Kidney (tissue), 14 donors: ENCODE measurements around the gene BAG5. TPM values are rescaled to one million over a fixed set of nuclear protein-coding genes. Genes with fewer than 3 reads are reported as not detected.

Experiments used
- DNase-seq, 5 donors: peaks; one replicate each; pipeline ENCODE4 v3.0.0-alpha.2; 2013 to 2020
- FAIRE-seq: peaks from 2 replicates; lab custom pipeline; 2012; peaks lifted over from hg19 to GRCh38; lab: Jason Lieb, UNC
- H3K27ac ChIP-seq, 2 donors: one replicate each; pipeline ENCODE4 v1.7.0; 2013; ENCODE audit warnings: low read depth in 2 of 2, low read length in 2 of 2, inconsistent platforms in 1 of 2
- H3K27me3 ChIP-seq: one replicate; pipeline ENCODE4 v1.7.1; 2013; ENCODE audit warnings: low read length, inconsistent platforms; ENCODE audit not compliant: control insufficient read depth, insufficient read depth
- H3K36me3 ChIP-seq, 3 donors: one replicate each; pipeline versions ENCODE4 v1.7.0 to v1.7.1; 2013; ENCODE audit warnings: low read length in 3 of 3, control low read depth in 1 of 3, inconsistent platforms in 1 of 3; ENCODE audit not compliant: insufficient read depth in 3 of 3, control insufficient read depth in 2 of 3
- H3K4me1 ChIP-seq, 3 donors: one replicate each; pipeline versions ENCODE4 v1.7.0 to v1.7.1; 2013; ENCODE audit warnings: low read length in 3 of 3, inconsistent platforms in 1 of 3, low read depth in 1 of 3; ENCODE audit not compliant: control insufficient read depth in 2 of 3, insufficient read depth in 2 of 3
- H3K4me3 ChIP-seq, 3 donors: one replicate each; pipeline versions ENCODE4 v1.7.0 to v1.8.1; 2013; ENCODE audit warnings: low read length in 3 of 3, control low read depth in 1 of 3, inconsistent platforms in 1 of 3
- H3K9ac ChIP-seq, 3 donors: one replicate each; pipeline versions ENCODE4 v1.7.0 to v1.7.1; 2013; ENCODE audit warnings: low read length in 3 of 3, control low read depth in 1 of 3, inconsistent platforms in 1 of 3
- H3K9me3 ChIP-seq, 3 donors: one replicate each; pipeline versions ENCODE4 v1.7.0 to v1.7.1; 2013; ENCODE audit warnings: low read length in 3 of 3, control low read depth in 1 of 3, inconsistent platforms in 1 of 3; ENCODE audit not compliant: control insufficient read depth in 2 of 3, insufficient read depth in 1 of 3
- intact Hi-C: fragments of 100-400 bp; cut with DNase I; formaldehyde crosslinking; loops from one replicate; pipeline ENCODE4 v1.11.1; 2022
- polyA plus RNA-seq: library from polyadenylated mRNA; stranded (reverse); fragments of 350-450 nt; fragmentation: Illumina TruSeq; extraction: RNeasy Lipid Tissue Mini Kit (QIAGEN cat#74804); gene quantifications from one replicate; pipeline ENCODE4 v1.2.3, GENCODE V29; 2014; ENCODE audit warnings: low read depth, low replicate concordance; ENCODE audit not compliant: insufficient read depth
- total RNA-seq: library from RNA; stranded (reverse); fragmentation: NEBNext Ultra II Directional; extraction: Animal tissue kit (Norgen Biotek cat#: 25700); gene quantifications from one replicate; pipeline ENCODE4 v1.2.1, GENCODE V29; 2021
- TF ChIP-seq, protein P1 (sequence below): IDR thresholded peaks from 3 replicates; pipeline ENCODE4 v1.5.1; 2012; ENCODE audit warnings: mild to moderate bottlenecking, moderate library complexity, borderline replicate concordance; ENCODE audit not compliant: insufficient read depth; ENCODE audit errors: extremely low read depth
- donor health status: control.
- donor health status: control.
- donor health status: control.
- donor health status: control.
- donor health status: control.
- donor health status: DM: yes; HTN: yes; CAD: no.
- donor health status: Normal renal cell carcinoma (clear cell type).

BAG5 gene
- total and polyA plus RNA-seq, 2 donors from 2014 or later: 17.1 to 64.5 TPM

DNA sequence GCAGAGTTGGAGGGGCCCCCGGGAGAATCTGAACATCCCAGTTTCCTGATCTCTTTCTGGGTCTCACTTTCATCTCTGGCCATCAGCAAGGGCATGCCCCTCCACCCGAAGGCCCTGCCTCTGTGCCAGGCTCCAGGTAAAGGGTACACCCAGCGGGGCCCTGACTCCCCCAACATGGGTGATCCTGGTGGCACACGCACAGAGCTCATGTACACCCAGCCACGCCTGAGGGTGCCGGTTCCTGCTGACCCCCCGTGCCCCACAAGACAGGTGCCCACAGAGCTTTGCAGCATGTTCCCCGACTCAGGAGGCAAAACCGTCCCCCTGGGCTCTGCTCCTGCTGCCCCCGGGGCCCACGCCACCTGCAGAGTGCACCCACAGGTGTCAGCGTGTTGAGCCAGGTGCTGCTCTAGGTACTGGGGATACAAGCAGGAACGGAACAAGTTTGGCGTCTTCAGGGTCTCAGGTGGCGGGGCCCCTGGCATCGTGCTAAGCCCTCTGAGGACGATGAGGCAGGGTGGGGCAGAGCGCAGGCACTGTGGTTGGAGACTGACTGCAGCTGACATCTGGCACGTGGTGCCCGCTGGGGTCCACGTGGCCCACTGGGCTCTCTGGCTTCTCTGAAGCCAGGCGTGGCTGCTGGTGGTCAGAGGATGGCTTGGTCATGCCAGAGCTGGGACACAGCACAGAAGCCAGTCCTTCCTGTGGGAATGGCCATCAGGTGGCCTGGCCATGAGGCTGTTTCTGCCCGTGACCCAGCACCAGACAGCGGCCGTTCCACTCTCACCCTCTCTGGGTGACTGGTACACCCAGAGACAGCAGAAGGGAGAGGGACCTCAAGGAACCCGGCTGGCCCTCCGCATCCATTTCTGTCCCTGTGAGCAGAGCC is 13.8 kb downstream of the BAG5 start:
- DNase-seq: peak in 1 of 5 donors; percentile 75
- H3K27ac ChIP-seq: no peak overlapping the region
- H3K9ac ChIP-seq: no peak overlapping the region

DNA sequence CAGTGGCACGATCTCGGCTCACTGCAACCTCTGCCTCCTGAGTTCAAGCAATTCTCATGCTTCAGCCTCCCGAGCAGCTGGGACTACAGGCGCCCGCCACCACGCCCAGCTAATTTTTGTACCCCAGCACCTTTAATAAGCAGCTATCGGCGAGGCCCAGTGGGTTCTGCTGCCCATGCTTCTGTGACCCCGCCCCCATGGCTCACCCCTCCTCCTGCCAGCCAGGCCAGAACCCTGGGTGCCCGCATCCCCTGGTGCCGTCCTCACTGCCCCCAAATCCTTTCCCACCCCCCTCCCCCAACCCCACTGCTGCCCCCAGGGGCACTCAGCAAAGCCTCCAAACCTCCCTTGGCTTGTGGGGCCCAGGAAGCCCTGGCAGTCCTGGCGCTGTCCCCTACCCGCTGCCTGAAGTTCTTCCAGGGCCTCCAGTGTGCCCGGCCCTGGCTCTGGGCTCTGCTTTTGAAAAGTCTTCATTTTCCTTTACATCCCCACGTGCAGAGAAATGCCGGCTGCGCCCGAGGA is 14.5 kb downstream of the BAG5 start:
- Histone ChIP-seq H3K9ac (no peak overlapping the region), H3K27me3 (no peaks in the 10 kb centered on the region), H3K36me3 (no peaks in the 10 kb centered on the region), H3K4me1 (peaks cover 0 to 15% (median 0%) of the 10 kb centered on the region in 3 donors), H3K4me3 (no peak overlapping the region), H3K27ac (no peak overlapping the region), H3K9me3 (no peaks in the 10 kb centered on the region)
- TF ChIP-seq, protein P1, sequence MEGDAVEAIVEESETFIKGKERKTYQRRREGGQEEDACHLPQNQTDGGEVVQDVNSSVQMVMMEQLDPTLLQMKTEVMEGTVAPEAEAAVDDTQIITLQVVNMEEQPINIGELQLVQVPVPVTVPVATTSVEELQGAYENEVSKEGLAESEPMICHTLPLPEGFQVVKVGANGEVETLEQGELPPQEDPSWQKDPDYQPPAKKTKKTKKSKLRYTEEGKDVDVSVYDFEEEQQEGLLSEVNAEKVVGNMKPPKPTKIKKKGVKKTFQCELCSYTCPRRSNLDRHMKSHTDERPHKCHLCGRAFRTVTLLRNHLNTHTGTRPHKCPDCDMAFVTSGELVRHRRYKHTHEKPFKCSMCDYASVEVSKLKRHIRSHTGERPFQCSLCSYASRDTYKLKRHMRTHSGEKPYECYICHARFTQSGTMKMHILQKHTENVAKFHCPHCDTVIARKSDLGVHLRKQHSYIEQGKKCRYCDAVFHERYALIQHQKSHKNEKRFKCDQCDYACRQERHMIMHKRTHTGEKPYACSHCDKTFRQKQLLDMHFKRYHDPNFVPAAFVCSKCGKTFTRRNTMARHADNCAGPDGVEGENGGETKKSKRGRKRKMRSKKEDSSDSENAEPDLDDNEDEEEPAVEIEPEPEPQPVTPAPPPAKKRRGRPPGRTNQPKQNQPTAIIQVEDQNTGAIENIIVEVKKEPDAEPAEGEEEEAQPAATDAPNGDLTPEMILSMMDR: no peak
- intact Hi-C loops: no loop called here
- FAIRE-seq (no peak), DNase-seq (peak in 2 of 5 donors; percentile 52 to 56)

More for the DNA sequence above, 13.8 kb downstream of the BAG5 start:
- no peaks in the 10 kb centered on the region for H3K9me3 ChIP-seq
- no peaks in the 10 kb centered on the region for H3K27me3 ChIP-seq
- intact Hi-C loops: no loop called here
- H3K4me3 ChIP-seq: no peak overlapping the region
- no peak for FAIRE-seq
- no peaks in the 10 kb centered on the region for H3K36me3 ChIP-seq
- TF ChIP-seq, protein P1: no peak
- peaks cover 0 to 13% (median 0%) of the 10 kb centered on the region in 3 donors for H3K4me1 ChIP-seq

DNA sequence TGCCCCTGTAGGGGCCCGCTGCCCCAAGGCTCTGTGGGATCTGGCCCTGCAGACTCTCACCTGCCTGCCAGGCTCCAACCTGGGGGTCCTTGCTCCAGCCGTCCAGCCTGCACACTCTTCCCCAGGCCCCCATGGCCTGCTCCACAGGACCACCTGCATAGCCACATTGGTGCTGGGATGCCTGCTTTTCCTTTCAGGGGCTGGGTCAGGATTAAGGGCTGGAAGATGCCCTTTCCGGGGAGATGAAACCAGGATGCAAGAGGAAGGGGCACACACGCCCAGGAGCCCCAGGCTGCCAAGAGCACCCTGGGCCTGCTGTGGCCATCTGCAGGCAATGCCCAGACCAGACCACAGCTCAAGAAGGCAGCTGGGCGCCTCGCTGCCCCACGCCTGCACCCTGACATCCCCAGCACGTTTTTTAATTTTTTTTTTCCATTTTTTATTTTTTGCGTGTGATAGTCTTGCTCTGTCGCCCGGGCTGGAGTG is 15.0 kb downstream of the BAG5 start:
- TF ChIP-seq, protein P1: no peak
- Histone ChIP-seq H3K4me3 (no peak overlapping the region), H3K4me1 (peaks cover 0 to 17% (median 0%) of the 10 kb centered on the region in 3 donors), H3K9ac (no peak overlapping the region), H3K9me3 (no peaks in the 10 kb centered on the region), H3K27me3 (no peaks in the 10 kb centered on the region), H3K27ac (no peak overlapping the region), H3K36me3 (no peaks in the 10 kb centered on the region)
- DNase-seq (peak in 1 of 5 donors; percentile 46), FAIRE-seq (no peak)
- intact Hi-C loops: no loop called here
